ENCODE results near the gene PLD1. TPM values are rescaled to one million over a fixed set of nuclear protein-coding genes. Genes with fewer than 3 reads are reported as not detected.
"Not testable (repeated sequence)": the region's sequence is repeated elsewhere in the genome, so short reads cannot be mapped to it uniquely, and the experiment has no call there.

The PLD1 gene
- total RNA-seq, 1 donor from 2014 or later = 0.21 TPM

DNA sequence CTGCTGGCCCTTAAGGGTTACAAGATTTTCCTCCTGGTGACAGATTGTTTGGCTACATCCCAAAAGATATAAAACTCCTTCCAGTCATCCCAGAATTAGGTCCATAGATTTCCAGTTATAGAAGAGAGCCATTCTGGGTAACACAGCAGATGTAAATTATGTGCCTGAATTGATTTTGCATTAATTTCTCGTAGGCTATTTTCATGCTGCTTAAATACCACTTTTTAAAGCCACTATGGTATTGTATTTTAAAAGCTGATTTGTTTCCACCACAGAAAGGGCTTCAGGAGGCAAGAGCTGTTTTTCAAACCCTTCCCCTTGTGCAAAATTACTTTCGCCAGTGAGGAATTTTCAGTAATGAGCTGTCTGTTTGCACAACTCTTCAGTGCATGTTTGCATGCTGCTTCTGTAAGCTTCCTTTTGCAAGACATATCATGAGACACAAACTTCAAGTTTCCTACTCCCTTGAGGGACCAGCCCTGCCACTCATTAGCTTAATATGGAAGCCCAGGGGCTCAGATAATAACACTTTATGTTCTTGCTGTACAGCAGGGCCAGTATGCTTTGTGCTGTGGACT is 244.7 kb downstream of the PLD1 start:
- no peaks in the 10 kb centered on the region for H3K4me1 Mint-ChIP-seq
- H3K27ac Mint-ChIP-seq = no peak overlapping the region
- TF ChIP-seq, protein P1, sequence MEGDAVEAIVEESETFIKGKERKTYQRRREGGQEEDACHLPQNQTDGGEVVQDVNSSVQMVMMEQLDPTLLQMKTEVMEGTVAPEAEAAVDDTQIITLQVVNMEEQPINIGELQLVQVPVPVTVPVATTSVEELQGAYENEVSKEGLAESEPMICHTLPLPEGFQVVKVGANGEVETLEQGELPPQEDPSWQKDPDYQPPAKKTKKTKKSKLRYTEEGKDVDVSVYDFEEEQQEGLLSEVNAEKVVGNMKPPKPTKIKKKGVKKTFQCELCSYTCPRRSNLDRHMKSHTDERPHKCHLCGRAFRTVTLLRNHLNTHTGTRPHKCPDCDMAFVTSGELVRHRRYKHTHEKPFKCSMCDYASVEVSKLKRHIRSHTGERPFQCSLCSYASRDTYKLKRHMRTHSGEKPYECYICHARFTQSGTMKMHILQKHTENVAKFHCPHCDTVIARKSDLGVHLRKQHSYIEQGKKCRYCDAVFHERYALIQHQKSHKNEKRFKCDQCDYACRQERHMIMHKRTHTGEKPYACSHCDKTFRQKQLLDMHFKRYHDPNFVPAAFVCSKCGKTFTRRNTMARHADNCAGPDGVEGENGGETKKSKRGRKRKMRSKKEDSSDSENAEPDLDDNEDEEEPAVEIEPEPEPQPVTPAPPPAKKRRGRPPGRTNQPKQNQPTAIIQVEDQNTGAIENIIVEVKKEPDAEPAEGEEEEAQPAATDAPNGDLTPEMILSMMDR (IDR thresholded peaks at IDR 0.05) = no peak
- TF ChIP-seq EZH2 (IDR thresholded peaks at IDR 0.05) = no peak
- TF ChIP-seq EZH2phosphoT487 (IDR thresholded peaks at IDR 0.05) = no peak
- Histone ChIP-seq H3K4me1 (no peaks in the 10 kb centered on the region), H3K4me2 (no peak overlapping the region), H3K9me3 (ENCODE audit: low read depth) (no peaks in the 10 kb centered on the region), H3K27me3 (no peaks in the 10 kb centered on the region), H3K27ac (no peak overlapping the region), H3K9ac (no peak overlapping the region), H3K36me3 (no peaks in the 10 kb centered on the region), H3K4me3 (no peak overlapping the region), H2AFZ (replicated peaks) (no peak overlapping the region), H3K79me2 (ENCODE audit: low read depth) (no peaks in the 10 kb centered on the region), H4K20me1 (ENCODE audit: low read depth) (no peaks in the 10 kb centered on the region), H3F3A (ENCODE audit: low read depth) (no peaks in the 10 kb centered on the region)
- H3K9me3 Mint-ChIP-seq = peaks cover under 1% of the 10 kb centered on the region
- peaks cover under 1% of the 10 kb centered on the region for H3K36me3 Mint-ChIP-seq
- DNase-seq (ENCODE audit: low spot score) = no peak
- peaks cover 9% of the 10 kb centered on the region for H3K27me3 Mint-ChIP-seq (ENCODE audit: insufficient read depth, low read depth)
- H3K4me3 Mint-ChIP-seq = no peak overlapping the region

DNA sequence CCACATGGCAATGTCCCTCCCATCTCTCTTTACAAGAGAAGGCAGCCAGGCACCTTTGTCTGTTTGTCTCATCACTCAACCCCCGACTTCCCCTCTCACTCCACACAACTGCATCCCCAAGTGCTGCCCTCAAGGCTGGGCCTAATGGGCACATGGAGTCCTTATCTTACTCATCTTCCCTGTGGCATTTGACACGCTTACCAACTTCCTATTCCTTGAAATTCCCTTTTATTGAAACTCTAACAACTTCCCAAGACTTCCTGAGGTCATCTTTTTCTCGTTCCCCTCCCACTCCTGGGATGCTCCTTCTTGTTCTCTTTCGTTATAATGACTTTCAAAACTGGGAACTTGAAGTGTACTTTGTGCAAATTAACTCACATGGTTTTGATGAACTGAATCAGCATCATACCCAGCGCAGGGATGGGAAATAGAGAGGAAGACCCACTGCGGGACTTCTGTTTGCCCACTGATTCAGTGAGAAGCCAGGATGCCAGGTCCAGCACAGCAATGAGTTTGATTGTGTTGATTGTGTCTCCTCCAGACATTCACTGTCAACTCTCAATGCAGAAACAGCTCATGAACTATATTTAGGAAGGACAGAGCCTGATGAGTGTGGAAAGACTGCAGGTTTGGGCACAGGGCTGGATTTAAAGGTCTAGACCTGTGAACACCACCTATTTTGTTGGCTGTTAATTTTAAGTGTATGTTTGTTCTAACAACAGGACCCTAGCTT is 245.4 kb downstream of the PLD1 start:
- no peaks in the 10 kb centered on the region for H3K36me3 Mint-ChIP-seq
- no peak overlapping the region for H3K4me3 ChIP-seq
- H4K20me1 ChIP-seq (ENCODE audit: low read depth) = no peaks in the 10 kb centered on the region
- no peak overlapping the region for H3K27ac ChIP-seq
- TF ChIP-seq, protein P1 (IDR thresholded peaks at IDR 0.05) = no peak
- no peak for TF ChIP-seq EZH2phosphoT487 (IDR thresholded peaks at IDR 0.05)
- no peak overlapping the region for H3K4me3 Mint-ChIP-seq
- peaks cover 9% of the 10 kb centered on the region for H3K27me3 Mint-ChIP-seq (ENCODE audit: insufficient read depth, low read depth)
- H3K9ac ChIP-seq = no peak overlapping the region
- no peak overlapping the region for H3K27ac Mint-ChIP-seq
- no peaks in the 10 kb centered on the region for H3K4me1 Mint-ChIP-seq
- no peaks in the 10 kb centered on the region for H3K9me3 ChIP-seq (ENCODE audit: low read depth)
- no peaks in the 10 kb centered on the region for H3K9me3 Mint-ChIP-seq
- H3K79me2 ChIP-seq (ENCODE audit: low read depth) = no peaks in the 10 kb centered on the region
- H2AFZ ChIP-seq (replicated peaks) = no peak overlapping the region
- no peaks in the 10 kb centered on the region for H3K4me1 ChIP-seq
- H3K27me3 ChIP-seq = no peaks in the 10 kb centered on the region
- no peaks in the 10 kb centered on the region for H3F3A ChIP-seq (ENCODE audit: low read depth)
- H3K4me2 ChIP-seq = no peak overlapping the region
- no peak for DNase-seq (ENCODE audit: low spot score)
- no peaks in the 10 kb centered on the region for H3K36me3 ChIP-seq

DNA sequence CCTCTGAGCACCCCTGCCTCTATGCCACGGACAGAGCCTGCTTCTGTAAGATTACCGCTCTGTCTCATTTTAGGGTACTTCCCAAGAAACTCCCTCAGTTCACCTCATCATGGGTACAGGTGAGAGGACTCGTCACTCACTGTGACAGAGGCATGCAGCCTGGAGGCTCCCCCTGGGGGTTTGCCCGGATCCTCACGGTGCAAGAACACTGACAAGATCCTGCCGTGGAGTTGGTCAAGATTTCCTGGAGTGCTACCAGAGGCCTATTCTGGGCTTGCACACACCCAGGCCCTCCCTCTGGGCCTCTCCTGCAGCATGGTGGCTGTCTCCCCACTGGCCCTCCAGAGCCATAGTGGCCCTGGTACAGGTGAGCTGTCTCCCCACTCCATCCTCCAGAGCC is 247.0 kb downstream of the PLD1 start:
- Mint-ChIP-seq H3K36me3 (peaks cover 2% of the 10 kb centered on the region), H3K27me3 (ENCODE audit: insufficient read depth, low read depth) (peaks cover 9% of the 10 kb centered on the region), H3K4me3 (no peak overlapping the region), H3K4me1 (peaks cover 4% of the 10 kb centered on the region), H3K27ac (no peak overlapping the region), H3K9me3 (no peaks in the 10 kb centered on the region)
- H3K27me3 ChIP-seq = no peaks in the 10 kb centered on the region
- H4K20me1 ChIP-seq (ENCODE audit: low read depth) = no peaks in the 10 kb centered on the region
- H3K36me3 ChIP-seq = no peaks in the 10 kb centered on the region
- H3K27ac ChIP-seq = no peak overlapping the region
- no peaks in the 10 kb centered on the region for H3F3A ChIP-seq (ENCODE audit: low read depth)
- TF ChIP-seq, protein P1 (IDR thresholded peaks at IDR 0.05) = peak; percentile 8
- no peak for TF ChIP-seq EZH2phosphoT487 (IDR thresholded peaks at IDR 0.05)
- no peak overlapping the region for H2AFZ ChIP-seq (replicated peaks)
- no peak overlapping the region for H3K4me2 ChIP-seq
- no peak overlapping the region for H3K4me3 ChIP-seq
- no peaks in the 10 kb centered on the region for H3K79me2 ChIP-seq (ENCODE audit: low read depth)
- DNase-seq (ENCODE audit: low spot score) = no peak
- H3K9ac ChIP-seq = no peak overlapping the region
- no peaks in the 10 kb centered on the region for H3K9me3 ChIP-seq (ENCODE audit: low read depth)
- no peaks in the 10 kb centered on the region for H3K4me1 ChIP-seq

DNA sequence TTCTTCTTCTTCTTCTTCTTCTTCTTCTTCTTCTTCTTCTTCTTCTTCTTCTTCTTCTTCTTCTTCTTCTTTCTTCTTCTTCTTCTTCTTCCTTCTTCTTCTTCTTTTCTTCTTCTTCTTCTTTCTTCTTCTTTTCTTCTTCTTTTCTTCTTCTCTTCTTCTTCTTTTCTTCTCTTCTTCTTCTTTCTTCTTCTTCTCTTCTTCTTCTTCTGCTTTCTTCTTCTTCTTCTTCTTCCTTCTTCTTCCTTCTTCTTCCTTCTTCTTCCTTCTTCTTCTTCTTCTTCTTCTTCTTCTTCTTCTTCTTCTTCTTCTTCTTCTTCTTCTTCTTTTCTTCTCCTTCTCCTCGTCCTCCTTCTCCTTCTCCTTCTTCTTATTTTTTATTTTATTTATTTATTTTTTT is 247.8 kb downstream of the PLD1 start:
- not testable (repeated sequence) for H3K36me3 ChIP-seq; H3K9me3 Mint-ChIP-seq; H3K27me3 Mint-ChIP-seq (ENCODE audit: insufficient read depth, low read depth); DNase-seq (ENCODE audit: low spot score); H3K79me2 ChIP-seq (ENCODE audit: low read depth); H3K9ac ChIP-seq; H2AFZ ChIP-seq (replicated peaks); H4K20me1 ChIP-seq (ENCODE audit: low read depth); H3F3A ChIP-seq (ENCODE audit: low read depth); H3K4me3 ChIP-seq; H3K27me3 ChIP-seq; H3K27ac Mint-ChIP-seq; H3K4me1 ChIP-seq; H3K27ac ChIP-seq; H3K4me2 ChIP-seq; H3K36me3 Mint-ChIP-seq; H3K4me3 Mint-ChIP-seq; H3K9me3 ChIP-seq (ENCODE audit: low read depth)
- H3K4me1 Mint-ChIP-seq = peaks cover 11% of the 10 kb centered on the region
